Activated T-helper 2 cell treated with anti-CD3 and anti-CD28 coated beads, Interferon-gamma antibody, Interleukin-2, Interleukin-4, amounts not matched to agents 10 μg/mL and 5 μg/mL and 100 μg/mL, durations not matched to agents 14 hours and 24 hours and 36 hours (primary cell): ENCODE data around the gene AIP. TPM values are rescaled to one million over a fixed set of nuclear protein-coding genes. Genes with fewer than 3 reads are reported as not detected.
"Not testable (repeated sequence)": the region's sequence is repeated elsewhere in the genome, so short reads cannot be mapped to it uniquely, and the experiment has no call there.

Experiments
- DNase-seq: peaks from one replicate; pipeline ENCODE4 v3.0.0; 2021; ENCODE audit warnings: low spot score
- H3K27ac Mint-ChIP-seq: one replicate; pipeline ENCODE4 v1.8.0; 2021; ENCODE audit warnings: mixed read lengths
- H3K27me3 Mint-ChIP-seq: one replicate; pipeline ENCODE4 v1.8.0; 2021; ENCODE audit warnings: low read depth, mixed read lengths
- H3K36me3 Mint-ChIP-seq: one replicate; pipeline ENCODE4 v1.8.0; 2021; ENCODE audit warnings: low read depth, mixed read lengths
- H3K4me1 Mint-ChIP-seq: one replicate; pipeline ENCODE4 v1.8.0; 2021; ENCODE audit warnings: low read depth, mixed read lengths
- H3K4me3 Mint-ChIP-seq: one replicate; pipeline ENCODE4 v1.8.0; 2021; ENCODE audit warnings: low read depth, mild to moderate bottlenecking, moderate library complexity, mixed read lengths
- H3K9me3 Mint-ChIP-seq: one replicate; pipeline ENCODE4 v1.8.0; 2021; ENCODE audit warnings: mixed read lengths
- intact Hi-C: fragments of 100-400 bp; cut with micrococcal nuclease; formaldehyde crosslinking; loops from one replicate; pipeline ENCODE4 v1.15.1; 2023
- total RNA-seq: library from RNA; stranded (reverse); gene quantifications from 2 replicates; pipeline ENCODE4 v1.2.3, GENCODE V29; 2022

The AIP gene
- total RNA-seq, 1 donor from 2014 or later = 191 TPM

DNA sequence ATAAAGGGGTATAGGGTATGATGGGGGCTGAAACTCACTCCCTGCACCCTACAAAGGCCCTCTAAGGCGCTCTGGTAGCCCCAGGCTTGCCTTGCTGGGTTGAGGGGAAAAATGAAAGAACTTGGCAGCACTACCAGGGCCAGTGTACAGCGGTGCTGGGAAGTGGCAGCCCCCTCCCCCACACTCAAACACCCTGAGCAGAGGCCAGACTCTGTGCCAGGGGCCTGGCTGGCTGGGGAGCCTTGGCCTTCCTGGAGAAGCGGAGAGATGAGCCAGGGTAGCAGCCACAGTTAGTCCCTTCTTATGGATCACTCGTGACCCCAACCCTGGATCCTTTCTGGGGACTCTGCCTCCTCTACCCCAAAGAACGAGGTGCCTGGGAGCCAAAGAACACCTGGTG lies 16.5 kb upstream of the AIP start:
- no peaks in the 10 kb centered on the region for H3K9me3 Mint-ChIP-seq
- H3K36me3 Mint-ChIP-seq = peaks cover 12% of the 10 kb centered on the region
- H3K27ac Mint-ChIP-seq = no peak overlapping the region
- no peak for DNase-seq
- H3K27me3 Mint-ChIP-seq = no peaks in the 10 kb centered on the region
- intact Hi-C loops = no loop called here
- H3K4me3 Mint-ChIP-seq = peak overlapping the region; percentile 45
- peaks cover 25% of the 10 kb centered on the region for H3K4me1 Mint-ChIP-seq

DNA sequence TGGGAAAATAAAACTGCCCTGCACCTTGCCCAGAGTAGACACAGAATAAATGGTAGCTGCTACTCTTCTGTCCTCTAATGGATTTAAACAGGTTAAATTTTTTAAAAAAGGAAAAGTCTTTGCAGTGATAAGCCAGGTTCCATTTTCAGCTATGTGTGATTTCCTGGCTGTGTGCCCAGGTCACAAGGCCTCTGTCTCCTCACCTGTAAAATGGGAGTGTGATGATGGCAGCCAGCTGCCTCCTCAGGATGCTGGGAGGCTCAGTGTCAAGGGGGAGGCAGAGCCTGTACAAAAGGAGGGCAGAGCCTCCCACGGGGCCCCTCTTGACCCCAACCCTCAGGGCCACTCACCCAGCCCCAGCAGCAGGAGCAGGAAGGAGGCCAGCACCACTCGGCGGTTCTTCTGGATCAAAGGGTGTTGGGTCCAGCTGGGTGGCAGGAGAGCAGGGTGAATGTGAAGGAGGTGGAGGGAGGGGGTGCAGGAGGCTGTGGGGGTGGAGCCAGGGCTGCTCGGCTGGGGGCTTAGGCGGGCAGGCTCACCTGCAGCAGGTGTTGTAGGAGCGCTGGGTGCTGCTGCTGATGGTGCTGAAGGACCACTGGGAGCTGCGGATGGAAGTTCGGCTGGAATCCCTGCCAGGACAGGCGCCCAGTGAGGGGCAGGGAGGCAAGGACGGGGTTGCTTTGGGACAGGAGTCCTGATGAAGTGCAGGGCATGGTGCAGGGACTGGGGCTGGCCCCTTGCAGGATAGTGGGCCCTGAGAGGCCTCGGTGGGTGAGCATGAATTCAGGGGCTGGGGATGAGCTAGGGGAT lies 15.7 kb upstream of the AIP start:
- H3K4me3 Mint-ChIP-seq = peak overlapping the region; percentile 92
- H3K9me3 Mint-ChIP-seq = no peaks in the 10 kb centered on the region
- DNase-seq = no peak
- H3K27me3 Mint-ChIP-seq = no peaks in the 10 kb centered on the region
- H3K27ac Mint-ChIP-seq = peak overlapping the region; percentile 68
- peaks cover 25% of the 10 kb centered on the region for H3K4me1 Mint-ChIP-seq
- peaks cover 12% of the 10 kb centered on the region for H3K36me3 Mint-ChIP-seq
- intact Hi-C loops = no loop called here

DNA sequence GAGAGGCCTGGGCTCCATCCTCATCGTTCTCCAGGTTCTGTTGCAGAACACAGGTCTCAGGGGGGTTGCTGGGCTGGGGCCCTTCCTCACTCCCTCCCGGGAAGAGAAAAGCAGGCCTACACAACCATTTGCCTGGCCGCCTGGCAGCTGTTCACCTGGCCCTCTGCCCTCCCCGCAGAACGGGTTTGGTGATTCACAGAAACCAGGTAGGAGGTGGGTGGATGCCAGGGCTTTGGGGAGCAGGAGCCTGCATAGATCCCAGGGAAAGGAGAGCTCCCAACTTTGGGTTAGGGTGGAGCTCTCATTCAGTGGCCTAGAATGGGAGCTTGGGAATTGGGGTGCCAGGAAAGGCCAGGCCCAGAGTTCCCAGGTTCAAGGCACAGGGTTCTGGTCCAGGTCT lies 14.8 kb upstream of the AIP start:
- no peak for DNase-seq
- peak overlapping the region; percentile 92 for H3K4me3 Mint-ChIP-seq
- intact Hi-C loops = loop anchor here (2.0 kb wide), 2 partner anchors 29 to 65 kb away; no protein-coding TSS in a partner anchor
- H3K27ac Mint-ChIP-seq = peak overlapping the region; percentile 68
- peaks cover 25% of the 10 kb centered on the region for H3K4me1 Mint-ChIP-seq
- peaks cover 12% of the 10 kb centered on the region for H3K36me3 Mint-ChIP-seq
- no peaks in the 10 kb centered on the region for H3K27me3 Mint-ChIP-seq
- no peaks in the 10 kb centered on the region for H3K9me3 Mint-ChIP-seq

DNA sequence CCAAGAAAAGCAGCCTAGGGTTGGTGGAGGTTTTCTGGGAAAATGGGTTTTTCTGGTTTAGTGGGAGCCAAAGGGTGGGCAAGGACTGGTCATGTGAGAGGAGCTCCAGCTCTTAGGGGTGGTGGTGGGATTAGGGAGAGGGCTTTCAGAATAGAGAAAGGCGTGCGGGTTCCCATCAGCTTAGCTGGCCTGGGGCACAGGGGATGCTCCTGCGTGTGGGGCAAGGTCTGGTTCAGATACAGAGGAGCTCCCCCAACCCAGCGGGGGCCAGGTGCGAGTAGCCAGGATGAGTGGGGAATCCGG lies 14.4 kb upstream of the AIP start:
- H3K27ac Mint-ChIP-seq = peak overlapping the region; percentile 68
- DNase-seq = no peak
- no peaks in the 10 kb centered on the region for H3K9me3 Mint-ChIP-seq
- peaks cover 25% of the 10 kb centered on the region for H3K4me1 Mint-ChIP-seq
- no peaks in the 10 kb centered on the region for H3K27me3 Mint-ChIP-seq
- intact Hi-C loops = loop anchor here (2.0 kb wide), 2 partner anchors 30 to 66 kb away; no protein-coding TSS in a partner anchor
- peaks cover 12% of the 10 kb centered on the region for H3K36me3 Mint-ChIP-seq
- peak overlapping the region; percentile 92 for H3K4me3 Mint-ChIP-seq

DNA sequence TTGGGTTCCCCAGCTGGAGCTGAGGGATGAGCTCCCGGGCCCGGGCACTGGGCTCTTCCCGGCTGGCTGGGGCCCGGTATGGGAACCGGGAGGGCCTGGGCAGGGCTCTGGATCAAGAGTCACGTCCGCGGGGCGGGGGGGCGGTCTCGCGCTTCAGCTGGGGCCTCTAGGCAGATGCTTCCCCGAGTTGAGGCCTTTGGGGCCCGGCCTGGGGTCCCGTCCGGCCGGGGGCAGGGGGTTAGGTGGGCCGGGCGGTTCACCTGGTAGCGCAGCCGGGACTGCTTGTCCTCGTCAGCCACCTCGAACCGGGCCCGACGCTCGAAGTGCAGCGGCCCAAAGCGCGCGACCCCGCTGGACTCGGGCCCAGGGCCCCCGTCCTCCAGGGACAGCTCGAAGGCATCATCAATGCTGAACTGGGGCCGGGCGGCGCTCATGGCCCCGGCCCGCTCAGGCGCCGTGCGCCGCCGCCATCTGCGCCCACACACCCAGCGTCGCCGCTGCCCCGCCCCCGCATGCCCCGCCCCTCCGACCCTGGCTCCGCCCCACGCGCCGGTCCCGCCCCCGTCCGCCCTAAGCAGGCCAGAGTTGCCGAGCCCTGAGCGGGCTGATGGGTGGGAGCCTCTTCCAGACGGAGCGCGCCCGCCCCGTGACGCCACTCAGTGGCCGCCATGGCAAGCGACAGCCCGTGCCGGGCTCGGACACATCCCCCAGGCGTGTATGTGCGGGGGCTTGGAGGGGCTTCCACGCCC lies 13.9 kb upstream of the AIP start, which contains the start of gene TMEM134:
TSS of gene TMEM134 (minus strand) at position 493 of the 749 bp plus-strand sequence. CDS start at position 434, 59 bp downstream.
- no peaks in the 10 kb centered on the region for H3K9me3 Mint-ChIP-seq
- peak; percentile 86 for DNase-seq
- H3K36me3 Mint-ChIP-seq = peaks cover 12% of the 10 kb centered on the region
- H3K27me3 Mint-ChIP-seq = no peaks in the 10 kb centered on the region
- H3K4me1 Mint-ChIP-seq = peaks cover 25% of the 10 kb centered on the region
- intact Hi-C loops = loop anchor here (1.0 to 2.0 kb wide), 5 partner anchors 14 to 66 kb away; partner anchors contain the start of genes AIP and RPS6KB2
- peak within 1 kb of the TSS; percentile 68 for H3K27ac Mint-ChIP-seq
- peak within 1 kb of the TSS; percentile 92 for H3K4me3 Mint-ChIP-seq

DNA sequence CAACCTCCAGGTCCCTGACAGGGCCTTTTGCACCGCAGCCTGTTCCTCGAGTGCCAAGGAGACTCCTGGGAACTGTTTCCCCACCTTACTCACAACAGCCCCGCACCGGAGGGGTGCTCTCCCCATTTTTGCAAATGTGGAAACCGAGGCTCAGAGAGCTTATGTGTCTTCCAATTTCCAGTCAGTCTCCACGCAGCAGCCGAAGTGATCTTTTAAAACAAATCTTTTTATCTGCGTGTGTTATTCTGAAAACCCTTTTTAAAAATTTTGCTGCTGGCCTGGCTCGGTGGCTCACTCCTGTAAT lies 13.4 kb upstream of the AIP start:
- Mint-ChIP-seq H3K4me3 (peak overlapping the region; percentile 70), H3K27ac (peak overlapping the region; percentile 58), H3K27me3 (no peaks in the 10 kb centered on the region), H3K4me1 (peaks cover 23% of the 10 kb centered on the region), H3K9me3 (no peaks in the 10 kb centered on the region), H3K36me3 (peaks cover 12% of the 10 kb centered on the region)
- no peak for DNase-seq
- intact Hi-C loops = loop anchor here (1.0 to 2.0 kb wide), 5 partner anchors 14 to 67 kb away; partner anchors contain the start of genes AIP and RPS6KB2

DNA sequence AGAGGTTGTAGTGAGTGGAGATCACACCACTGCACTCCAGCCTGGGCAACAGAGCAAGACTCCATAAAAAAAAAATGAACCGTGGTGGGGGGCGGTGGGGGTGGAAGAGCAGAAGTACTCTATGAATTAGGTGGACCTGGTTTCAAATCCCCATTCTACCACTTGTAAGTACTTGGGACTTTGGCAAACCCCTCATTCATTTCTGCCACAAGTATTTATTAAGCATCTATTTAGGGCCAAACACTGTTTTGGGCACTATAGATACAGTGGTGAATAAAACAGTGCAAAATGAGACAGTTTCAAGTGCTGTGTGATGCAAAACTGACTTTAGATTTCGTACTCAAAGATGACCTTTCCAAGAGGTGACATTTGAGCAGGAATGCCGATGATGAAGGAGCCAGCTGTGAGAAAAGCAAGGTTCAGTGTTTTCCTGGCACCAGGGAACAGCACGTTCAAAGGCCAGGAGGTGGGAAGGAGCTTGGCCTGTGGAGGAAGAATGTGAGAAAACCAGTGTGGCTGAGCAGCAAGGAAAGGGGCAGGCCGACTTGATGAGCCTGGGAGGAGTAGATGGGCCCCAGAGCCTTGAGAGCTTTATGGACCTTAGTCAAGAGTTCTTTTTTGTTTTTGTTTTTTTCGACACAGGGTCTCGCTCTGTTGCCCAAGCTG lies 12.4 kb upstream of the AIP start:
- no peak overlapping the region for H3K27ac Mint-ChIP-seq
- no peaks in the 10 kb centered on the region for H3K9me3 Mint-ChIP-seq
- peaks cover 18% of the 10 kb centered on the region for H3K4me1 Mint-ChIP-seq
- no peaks in the 10 kb centered on the region for H3K27me3 Mint-ChIP-seq
- intact Hi-C loops = no loop called here
- H3K4me3 Mint-ChIP-seq = no peak overlapping the region
- H3K36me3 Mint-ChIP-seq = peaks cover 8% of the 10 kb centered on the region
- DNase-seq = no peak

DNA sequence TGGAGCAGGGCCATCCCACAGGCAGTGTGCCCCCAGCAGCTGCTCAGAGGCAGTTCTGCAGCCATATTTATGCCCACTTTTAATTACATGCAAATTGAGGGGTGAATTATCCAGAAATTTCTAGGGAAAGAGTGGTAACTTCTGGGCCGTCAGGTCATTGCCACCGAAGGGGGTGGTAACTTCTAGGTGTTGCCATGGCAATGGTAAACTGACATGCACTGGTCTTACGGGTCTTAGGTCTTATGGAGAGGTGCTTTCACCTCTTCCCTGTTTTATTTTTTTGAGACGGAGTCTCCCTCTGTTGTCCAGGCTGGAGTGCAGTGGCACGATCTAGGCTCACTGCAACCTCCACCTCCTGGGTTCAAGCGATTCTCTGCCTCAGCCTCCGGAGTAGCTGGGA lies 9.9 kb upstream of the AIP start:
- Mint-ChIP-seq H3K4me3 (no peak overlapping the region), H3K9me3 (no peaks in the 10 kb centered on the region), H3K36me3 (no peaks in the 10 kb centered on the region), H3K4me1 (peaks cover 6% of the 10 kb centered on the region), H3K27ac (no peak overlapping the region), H3K27me3 (peaks cover 2% of the 10 kb centered on the region)
- intact Hi-C loops = no loop called here
- DNase-seq = no peak

DNA sequence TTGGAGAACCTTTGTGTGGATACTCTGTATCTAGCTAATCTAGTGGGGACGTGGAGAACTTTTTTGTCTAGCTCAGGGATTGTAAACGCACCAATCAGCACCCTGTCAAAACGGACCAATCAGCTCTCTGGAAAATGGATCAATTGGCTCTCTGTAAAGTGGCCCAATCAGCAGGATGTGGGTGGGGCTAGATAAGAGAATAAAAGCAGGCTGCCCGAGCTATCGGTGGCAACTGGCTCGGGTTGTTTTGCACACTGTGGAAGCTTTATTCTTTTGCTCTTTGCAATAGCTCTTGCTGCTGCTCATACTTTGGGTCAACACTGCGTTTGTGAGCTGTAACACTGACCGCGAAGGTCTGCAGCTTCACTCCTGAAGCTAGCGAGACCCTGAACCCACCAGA lies 6.1 kb upstream of the AIP start:
- not testable (repeated sequence) for H3K27me3 Mint-ChIP-seq

DNA sequence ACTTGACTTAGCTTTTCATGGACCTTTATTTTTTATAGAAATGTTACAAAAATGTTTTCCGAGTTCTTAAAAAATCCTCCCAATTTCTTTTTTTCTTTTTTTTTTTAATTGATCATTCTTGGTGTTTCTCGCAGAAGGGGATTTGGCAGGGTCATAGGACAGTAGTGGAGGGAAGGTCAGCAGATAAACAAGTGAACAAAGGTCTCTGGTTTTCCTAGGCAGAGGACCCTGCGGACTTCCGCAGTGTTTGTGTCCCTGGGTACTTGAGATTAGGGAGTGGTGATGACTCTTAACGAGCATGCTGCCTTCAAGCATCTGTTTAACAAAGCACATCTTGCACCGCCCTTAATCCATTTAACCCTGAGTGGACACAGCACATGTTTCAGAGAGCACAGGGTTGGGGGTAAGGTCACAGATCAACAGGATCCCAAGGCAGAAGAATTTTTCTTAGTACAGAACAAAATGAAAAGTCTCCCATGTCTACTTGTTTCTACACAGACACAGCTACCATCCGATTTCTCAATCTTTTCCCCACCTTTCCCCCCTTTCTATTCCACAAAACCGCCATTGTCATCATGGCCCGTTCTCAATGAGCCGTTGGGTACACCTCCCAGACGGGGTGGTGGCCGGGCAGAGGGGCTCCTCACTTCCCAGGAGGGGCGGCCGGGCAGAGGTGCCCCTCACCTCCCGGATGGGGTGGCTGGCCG lies 5.3 kb upstream of the AIP start:
- H3K27me3 Mint-ChIP-seq, H3K36me3 Mint-ChIP-seq, H3K4me3 Mint-ChIP-seq, H3K9me3 Mint-ChIP-seq, intact Hi-C loops, H3K27ac Mint-ChIP-seq, DNase-seq, H3K4me1 Mint-ChIP-seq: not testable (repeated sequence)

More for the DNA sequence above, 6.1 kb upstream of the AIP start:
- H3K36me3 Mint-ChIP-seq, DNase-seq, H3K9me3 Mint-ChIP-seq, H3K4me1 Mint-ChIP-seq, H3K27ac Mint-ChIP-seq, H3K4me3 Mint-ChIP-seq, intact Hi-C loops: not testable (repeated sequence)

DNA sequence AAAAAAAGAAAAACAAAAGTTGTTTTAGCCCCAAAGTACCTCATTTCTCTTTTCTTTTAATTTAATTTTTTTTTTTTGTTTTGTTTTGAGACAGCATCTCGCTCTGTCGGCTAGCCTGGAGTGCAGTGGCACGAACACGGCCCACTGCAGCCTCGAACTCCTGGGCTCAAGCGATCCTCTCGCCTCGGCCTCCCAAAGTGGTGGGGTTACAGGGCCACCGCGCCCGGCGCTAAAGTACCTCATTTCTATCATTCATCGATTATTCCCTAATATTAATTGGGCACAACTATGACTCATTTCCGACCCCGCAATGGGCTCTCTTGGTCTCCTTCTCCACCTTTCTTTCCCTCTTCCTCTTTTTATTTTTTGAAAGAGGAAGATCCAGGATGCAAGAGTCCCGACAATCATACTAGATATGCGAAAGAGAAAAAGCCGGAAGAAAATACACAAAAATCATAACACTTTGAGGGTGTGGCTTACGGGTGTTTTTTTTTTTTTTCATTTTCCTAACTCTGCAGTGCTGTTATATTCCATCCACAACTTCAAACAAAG lies 475 bp upstream of the AIP start:
- no peak for DNase-seq
- Mint-ChIP-seq H3K4me1 (peaks cover 35% of the 10 kb centered on the region), H3K27ac (peak overlapping the region; percentile 99), H3K27me3 (no peaks in the 10 kb centered on the region), H3K9me3 (no peaks in the 10 kb centered on the region), H3K36me3 (peaks cover 26% of the 10 kb centered on the region), H3K4me3 (peak overlapping the region; percentile 83)
- intact Hi-C loops = loop anchor here (5.0 to 10.0 kb wide), 3 partner anchors 130 to 195 kb away; partner anchors contain the start of genes ANKRD13D and POLD4
